NT2/D1 (cell line): ENCODE measurements around the gene IPMK.

Experiments
- SUZ12 ChIP-seq: IDR thresholded peaks from 2 replicates; pipeline ENCODE4 v1.6.1; 2011; ENCODE audit not compliant: insufficient read length, insufficient read depth; ENCODE audit errors: extremely low read depth
- YY1 ChIP-seq: IDR thresholded peaks from 2 replicates; pipeline ENCODE4 v1.6.1; 2011; ENCODE audit not compliant: insufficient read length, insufficient read depth
- ZNF274 ChIP-seq: IDR thresholded peaks from 2 replicates; pipeline ENCODE4 v1.6.1; 2011; ENCODE audit warnings: mild to moderate bottlenecking, low read depth, low read length

- TF ChIP-seq YY1 (no peak), ZNF274 (no peak), SUZ12 (no peak)
Observed at GRCh38 chr10:58173391-58173790, 94.3 kb downstream of the IPMK start.
